GM19468 (cell line): Measurements from ENCODE around the gene ELMO1.

ENCODE experiments used
- ATAC-seq: cut with Tn5 transposase; IDR thresholded peaks from one replicate; pipeline ENCODE4 v1.9.1; 2021; ENCODE audit warnings: mild to moderate bottlenecking, moderate library complexity, moderate number of reproducible peaks; ENCODE audit not compliant: unreplicated experiment; ENCODE audit errors: extremely low read depth

ELMO1 gene

GRCh38 chr7:37327288-37327687, 121.4 kb downstream of the ELMO1 start:
- ATAC-seq: no peak

GRCh38 chr7:37323966-37324365, 124.7 kb downstream of the ELMO1 start:
- no peak for ATAC-seq

GRCh38 chr7:37322831-37323230, 125.8 kb downstream of the ELMO1 start:
- no peak for ATAC-seq

GRCh38 chr7:37320848-37321468, 127.7 kb downstream of the ELMO1 start:
- ATAC-seq: no peak

DNA sequence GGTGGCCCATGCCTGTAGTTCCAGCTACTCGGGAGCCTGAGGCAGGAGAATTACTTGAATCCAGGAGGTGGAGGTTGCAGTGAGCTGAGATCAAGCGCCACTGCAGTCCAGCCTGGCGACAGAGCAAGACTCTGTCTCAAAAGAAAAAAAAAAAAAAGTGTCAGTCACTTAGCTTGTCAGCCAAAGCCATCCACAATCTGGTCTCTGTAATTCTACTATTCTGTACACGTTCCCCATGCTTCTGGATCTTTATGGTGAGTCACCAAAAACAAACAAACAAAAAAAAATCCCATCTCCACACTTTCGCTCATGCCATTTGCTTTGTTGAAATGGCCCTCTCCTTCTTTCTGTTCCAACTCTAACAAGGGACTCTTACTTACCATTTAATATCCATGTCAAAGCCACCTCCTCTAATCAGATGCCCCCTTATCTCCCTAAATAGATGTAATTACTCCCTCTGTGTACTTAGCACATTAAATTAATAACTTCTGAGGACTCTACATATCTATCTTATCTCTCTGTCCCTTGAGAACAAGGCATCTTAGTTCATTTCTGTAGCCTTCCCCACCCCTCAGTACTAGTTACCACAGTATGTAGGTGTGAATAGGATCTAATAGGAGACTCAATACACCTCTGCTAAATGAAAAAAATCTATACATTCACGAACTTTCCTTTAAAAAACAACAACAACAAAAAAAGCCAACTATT, 128.4 kb downstream of the ELMO1 start:
- ATAC-seq: no peak

GRCh38 chr7:37318541-37318940, 130.1 kb downstream of the ELMO1 start:
- no peak for ATAC-seq

DNA sequence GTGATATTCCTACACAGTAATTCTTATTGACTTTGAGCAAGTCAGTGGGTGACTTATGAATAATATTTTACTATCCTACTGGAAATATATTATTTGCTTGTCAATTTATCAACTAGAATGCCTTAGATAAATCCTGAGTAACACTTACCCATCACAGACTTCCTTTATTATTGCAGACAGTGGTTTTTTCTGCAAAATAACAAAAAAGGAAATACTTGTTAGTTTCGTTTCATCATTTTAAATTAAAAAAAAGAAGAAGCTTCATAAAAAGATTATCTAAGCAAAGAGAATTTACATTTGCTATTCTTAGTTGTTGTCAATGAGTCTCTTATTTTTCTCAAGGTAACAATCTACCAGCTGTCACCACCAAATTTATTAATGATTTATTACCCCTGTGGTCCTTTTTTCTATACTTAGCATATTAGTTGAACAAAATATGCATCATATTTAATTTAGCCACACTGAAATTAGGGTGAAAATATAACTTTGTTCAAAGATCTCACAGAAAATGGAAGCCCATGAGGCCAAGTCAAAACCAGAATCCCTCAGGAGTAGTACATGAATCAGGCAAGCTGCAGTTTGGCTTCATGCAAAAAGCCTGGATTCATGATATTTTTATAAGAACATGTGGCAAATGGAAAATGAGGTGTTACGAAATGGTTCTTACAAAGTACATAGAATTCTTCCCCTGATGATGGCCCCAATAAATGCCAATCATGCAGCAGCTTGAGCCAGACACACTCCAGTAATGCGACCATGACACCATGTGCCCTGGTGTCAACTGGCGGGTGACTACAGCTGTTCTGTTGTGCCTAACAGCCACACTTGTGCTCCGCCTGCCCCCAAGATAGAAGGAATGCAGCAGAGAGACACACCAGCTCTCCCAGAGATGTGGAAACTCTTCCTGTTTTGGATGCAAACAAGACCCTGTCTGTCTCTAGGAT, 132.6 kb downstream of the ELMO1 start:
- no peak for ATAC-seq

GRCh38 chr7:37312608-37313007, 136.1 kb downstream of the ELMO1 start:
- ATAC-seq: no peak

DNA sequence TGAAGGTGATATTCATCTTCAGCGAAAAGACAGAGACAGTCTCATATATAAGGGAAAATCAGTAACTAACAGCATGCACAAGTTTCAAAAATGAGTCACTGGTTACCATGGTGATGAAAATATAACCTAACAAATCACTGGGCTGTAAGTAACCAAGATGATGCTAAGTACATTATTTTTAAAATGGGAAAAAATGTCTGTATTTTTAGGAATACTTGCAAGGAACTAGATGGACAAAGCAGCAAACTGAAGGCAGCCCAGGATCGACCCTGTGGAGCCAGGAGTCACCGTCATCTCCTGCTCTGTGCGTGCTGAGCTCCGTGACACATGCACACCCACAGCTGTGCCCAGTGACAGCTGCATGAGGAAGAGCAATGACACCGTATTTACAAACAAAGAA, 137.3 kb downstream of the ELMO1 start:
- no peak for ATAC-seq

- ATAC-seq: no peak
Measured at GRCh38 chr7:37310327-37311080, 138.2 kb downstream of the ELMO1 start.

- no peak for ATAC-seq
Measured at GRCh38 chr7:37309493-37309892, 139.2 kb downstream of the ELMO1 start.

- ATAC-seq: no peak
Measured at GRCh38 chr7:37304921-37305320, 143.7 kb downstream of the ELMO1 start.

GRCh38 chr7:37297546-37297945, 151.1 kb downstream of the ELMO1 start:
- no peak for ATAC-seq

DNA sequence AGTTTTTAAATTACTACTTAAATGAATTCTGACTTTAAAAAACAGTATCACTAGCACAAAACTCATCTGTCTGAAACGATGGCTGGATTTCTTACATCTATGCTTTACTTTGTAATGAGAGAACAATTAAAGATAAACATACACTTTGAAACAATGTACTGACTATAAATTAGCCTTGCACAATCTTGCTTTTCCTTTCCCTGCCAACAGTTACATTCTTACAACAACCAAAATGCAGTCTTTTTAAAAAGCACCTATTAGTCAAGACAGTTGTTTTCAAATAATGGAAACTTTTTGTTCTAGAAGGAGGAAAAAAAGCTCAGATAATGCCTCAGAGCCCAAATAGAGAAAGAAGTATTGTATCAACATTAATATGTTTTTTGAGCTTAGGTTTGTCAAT, 153.3 kb downstream of the ELMO1 start:
- no peak for ATAC-seq

DNA sequence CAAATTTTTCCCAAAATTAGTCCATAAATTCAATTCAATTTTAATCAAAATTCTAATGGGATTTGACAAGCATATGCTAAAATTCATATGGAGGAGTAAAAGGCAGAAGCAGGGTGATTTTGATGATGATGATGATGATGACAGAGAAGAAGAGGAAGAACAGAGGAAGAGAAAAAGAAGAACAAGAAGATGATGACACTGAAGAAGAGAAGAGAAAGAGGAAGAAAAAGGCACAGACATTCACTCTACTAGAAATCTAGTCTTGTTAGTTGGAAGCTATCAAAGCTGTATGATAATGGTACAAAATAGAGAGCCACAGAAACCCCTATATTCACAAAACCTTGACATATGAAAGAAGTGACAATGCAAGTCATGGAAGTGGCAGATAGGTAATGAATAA, 157.9 kb downstream of the ELMO1 start:
- ATAC-seq: no peak

DNA sequence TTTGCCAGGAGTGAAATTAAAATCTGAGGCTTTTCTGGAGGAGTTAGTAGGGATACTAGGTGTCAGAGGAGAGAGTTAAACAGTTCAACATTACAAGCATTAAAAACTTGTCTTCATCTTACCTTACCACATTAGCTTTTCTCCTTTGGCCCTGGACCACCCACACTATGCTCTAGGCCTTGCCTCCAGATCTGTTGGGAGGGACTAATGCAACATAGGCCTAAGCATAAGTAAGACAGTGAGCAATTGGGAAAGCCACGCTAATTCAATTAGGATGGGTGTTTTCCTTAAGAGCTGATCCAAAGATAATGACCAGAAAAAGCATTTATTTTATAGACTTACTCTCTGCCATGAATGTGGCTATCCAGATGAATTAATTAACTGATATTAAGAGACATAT, 158.9 kb downstream of the ELMO1 start:
- ATAC-seq: no peak

DNA sequence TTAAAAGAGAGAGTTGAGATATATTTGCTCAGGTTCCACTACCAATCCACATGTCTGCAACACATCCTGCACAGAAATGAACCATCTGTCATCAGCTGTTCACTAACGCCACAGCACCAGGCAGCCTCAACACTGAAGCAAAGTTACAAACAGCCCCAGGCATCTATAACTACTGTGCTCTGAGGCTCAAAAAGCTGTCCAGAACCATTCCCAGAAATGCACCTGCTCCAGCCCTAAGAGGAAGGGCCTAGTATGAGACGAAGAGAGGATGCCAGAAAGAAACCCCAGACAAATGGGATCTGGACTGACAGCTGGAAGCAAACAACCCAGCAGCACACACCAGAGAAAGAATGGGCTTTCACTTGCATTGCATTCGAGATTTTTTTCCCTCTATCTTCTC, 159.3 kb downstream of the ELMO1 start:
- no peak for ATAC-seq

DNA sequence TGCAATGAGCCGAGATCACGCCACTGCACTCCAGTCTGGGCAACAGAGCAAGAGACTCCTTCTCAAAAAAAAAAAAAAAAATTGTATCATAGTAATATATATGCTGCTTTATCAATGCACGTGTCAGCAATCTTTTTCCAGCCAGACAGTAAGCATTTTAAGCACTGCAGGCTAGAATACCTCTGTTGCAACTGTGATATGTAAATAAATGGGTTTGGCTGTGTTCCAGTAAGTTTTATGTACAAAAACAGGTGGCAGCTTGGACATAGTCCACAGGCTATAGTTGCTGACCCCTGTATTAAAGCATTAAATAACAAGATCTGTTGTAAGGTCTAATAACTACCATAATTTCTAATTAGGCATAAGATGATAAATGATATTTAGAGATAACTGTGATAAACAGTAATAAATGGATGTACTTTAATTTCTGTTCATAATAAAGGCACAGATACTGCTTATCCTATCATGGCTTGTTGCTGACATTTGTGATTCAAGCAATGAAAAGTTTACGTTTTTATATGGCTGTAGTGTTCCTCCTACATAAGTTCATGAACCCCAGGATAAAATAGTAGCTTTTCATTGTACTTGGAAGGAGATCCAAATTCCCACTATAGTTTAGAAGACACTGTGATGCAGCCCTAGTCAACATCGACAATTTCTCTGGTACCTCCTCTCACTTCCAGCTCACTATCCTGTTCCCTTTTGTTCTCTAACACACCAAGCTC, 161.4 kb downstream of the ELMO1 start:
- ATAC-seq: no peak

DNA sequence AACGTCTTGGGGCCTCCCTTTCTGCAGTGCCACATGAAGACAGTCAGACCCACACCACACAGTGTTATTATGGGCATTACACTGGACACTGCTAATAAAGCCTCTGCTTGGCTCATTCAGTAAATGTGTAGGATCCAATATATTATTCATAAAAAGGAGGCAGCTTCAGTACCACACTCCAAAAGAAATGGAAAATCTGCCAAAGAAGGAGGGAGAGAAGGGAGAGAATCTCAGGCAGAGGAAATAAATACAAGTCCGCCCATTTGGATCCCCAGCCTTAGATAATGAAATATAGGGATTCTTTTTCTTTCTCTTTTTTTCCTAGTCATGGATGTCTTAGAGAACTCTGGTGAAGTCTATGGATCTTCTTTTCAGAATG, 162.2 kb downstream of the ELMO1 start:
- no peak for ATAC-seq
